Measurements from ENCODE around the gene PRTN3. TPM values are rescaled to one million over a fixed set of nuclear protein-coding genes. Genes with fewer than 3 reads are reported as not detected.
"Not testable (repeated sequence)": the region's sequence is repeated elsewhere in the genome, so short reads cannot be mapped to it uniquely, and the experiment has no call there.

Gene PRTN3
- total RNA-seq, 6 experiments from 2014 or later, result 2.3 to 2.9 TPM; not detected in 4

- Histone ChIP-seq H3K4me3 (no peak overlapping the region), H3K9me3 (no peaks in the 10 kb centered on the region), H3K27ac (no peak overlapping the region), H3K36me3 (peaks cover 0 to 19% (median 2%) of the 10 kb centered on the region in 4 donors), H3K4me1 (no peaks in the 10 kb centered on the region), H3K27me3 (no peaks in the 10 kb centered on the region)
- DNase-seq (no peak), ATAC-seq (no peak)
- WGBS (ENCODE audit: insufficient coverage, low coverage, low lambda C conversion rate, missing lambda C conversion rate), result no CpG with 5 or more reads among the region's 22 CpGs
- TF ChIP-seq CTCF (IDR thresholded peaks at IDR 0.05) (no peak), POLR2A (IDR thresholded peaks at IDR 0.05) (no peak)
- intact Hi-C loops (cut with DNase I), result no loop called here
These were observed 32.8 kb downstream of the PRTN3 start for GRCh38 chr19:873561-874041.

- H3K36me3 ChIP-seq, result peaks cover 0 to 9% (median 2%) of the 10 kb centered on the region in 4 donors
These were observed 34.6 kb downstream of the PRTN3 start for GRCh38 chr19:875265-875879.

GRCh38 chr19:876089-876488 is 35.3 kb downstream of the PRTN3 start:
- no peak overlapping the region for H3K27ac ChIP-seq
- H3K4me3 ChIP-seq, result no peak overlapping the region
- ATAC-seq (no peak), DNase-seq (no peak)
- H3K27me3 ChIP-seq, result no peaks in the 10 kb centered on the region
- no peaks in the 10 kb centered on the region for H3K9me3 ChIP-seq
- TF ChIP-seq CTCF (IDR thresholded peaks at IDR 0.05) (no peak), POLR2A (IDR thresholded peaks at IDR 0.05) (no peak)
- WGBS (ENCODE audit: insufficient coverage, low coverage, low lambda C conversion rate, missing lambda C conversion rate), result 83% methylated on average over 11 of the region's 18 CpGs
- peaks cover 0 to 12% (median under 1%) of the 10 kb centered on the region in 4 donors for H3K36me3 ChIP-seq
- intact Hi-C loops (cut with DNase I), result no loop called here
- H3K4me1 ChIP-seq, result no peaks in the 10 kb centered on the region

More at GRCh38 chr19:875265-875879, 34.6 kb downstream of the PRTN3 start:
- Histone ChIP-seq H3K27ac (no peak overlapping the region), H3K4me1 (no peaks in the 10 kb centered on the region), H3K4me3 (no peak overlapping the region), H3K9me3 (no peaks in the 10 kb centered on the region), H3K27me3 (no peaks in the 10 kb centered on the region)
- 95% methylated on average over 9 of the region's 28 CpGs for WGBS (ENCODE audit: insufficient coverage, low coverage, low lambda C conversion rate, missing lambda C conversion rate)
- TF ChIP-seq POLR2A (IDR thresholded peaks at IDR 0.05) (no peak), CTCF (IDR thresholded peaks at IDR 0.05) (no peak)
- no peak for ATAC-seq
- DNase-seq, result no peak
- intact Hi-C loops (cut with DNase I), result no loop called here

- Histone ChIP-seq H3K36me3 (peaks cover 0 to 15% (median 0%) of the 10 kb centered on the region in 4 donors), H3K27me3 (no peaks in the 10 kb centered on the region), H3K4me3 (no peak overlapping the region), H3K27ac (no peak overlapping the region), H3K9me3 (no peaks in the 10 kb centered on the region), H3K4me1 (no peaks in the 10 kb centered on the region)
- TF ChIP-seq CTCF (IDR thresholded peaks at IDR 0.05) (no peak), POLR2A (IDR thresholded peaks at IDR 0.05) (no peak)
- intact Hi-C loops (cut with DNase I), result no loop called here
- WGBS (ENCODE audit: insufficient coverage, low coverage, low lambda C conversion rate, missing lambda C conversion rate), result 78% methylated on average over 4 of the region's 29 CpGs
- DNase-seq (no peak), ATAC-seq (no peak)
These were observed 36.0 kb downstream of the PRTN3 start for GRCh38 chr19:876780-877314.

- H3K27ac ChIP-seq; H3K27me3 ChIP-seq; H3K4me1 ChIP-seq; DNase-seq; H3K4me3 ChIP-seq; H3K9me3 ChIP-seq; ATAC-seq; intact Hi-C loops (cut with DNase I): not testable (repeated sequence)
- 86% methylated on average over 17 of the region's 23 CpGs for WGBS (ENCODE audit: insufficient coverage, low coverage, low lambda C conversion rate, missing lambda C conversion rate)
- peaks cover 0 to 15% (median 0%) of the 10 kb centered on the region in 4 donors for H3K36me3 ChIP-seq
These were observed 37.3 kb downstream of the PRTN3 start for GRCh38 chr19:877992-878660.

- H3K27me3 ChIP-seq; ATAC-seq; H3K27ac ChIP-seq; H3K4me3 ChIP-seq; H3K36me3 ChIP-seq; intact Hi-C loops (cut with DNase I); H3K4me1 ChIP-seq; DNase-seq; H3K9me3 ChIP-seq: not testable (repeated sequence)
- WGBS (ENCODE audit: insufficient coverage, low coverage, low lambda C conversion rate, missing lambda C conversion rate), result 85% methylated on average over 23 of the region's 24 CpGs
These were observed 38.2 kb downstream of the PRTN3 start for GRCh38 chr19:878751-879561.
